ENCODE data around the gene RDH11. TPM values are rescaled to one million over a fixed set of nuclear protein-coding genes. Genes with fewer than 3 reads are reported as not detected.

The RDH11 gene
- total and polyA plus RNA-seq, 2 donors (not counting 3 experiments of a cell fraction or from before 2014, with no cell fraction given): 79.8 to 93.2 TPM

GRCh38 chr14:67644428-67644827, 51.1 kb downstream of the RDH11 start:
- ChIA-PET POLR2A (no interaction called here), CTCF (interaction anchor here (0.7 to 3.3 kb wide), 9 partner anchors 14 to 117 kb away, joined by 3 to 21 read pairs (median 3); no protein-coding TSS in a partner anchor)
- H3K4me2 ChIP-seq (ENCODE audit: insufficient read depth, low read length): no peak overlapping the region
- H3K4me3 ChIP-seq (replicated peaks in 1 of 3; ENCODE audit: insufficient read depth in 1 of 3, low read depth in 1 of 3, low read length in 3 of 3): no peak overlapping the region
- H3K4me1 ChIP-seq (ENCODE audit: control insufficient read depth, extremely low read depth, insufficient read depth, low read length): no peaks in the 10 kb centered on the region
- no peaks in the 10 kb centered on the region for H3K9me1 ChIP-seq (replicated peaks; ENCODE audit: control insufficient read depth, extremely low read depth, insufficient read depth, low read length)
- intact Hi-C loops (cut with micrococcal nuclease) (loop anchor here (1.0 kb wide), 1 partner anchor 22 kb away; no protein-coding TSS in a partner anchor), dilution Hi-C loops (cut with MboI; ENCODE audit: extremely low pct_ligation_motif_present, low sequenced_read_pairs) (no loop called here)
- no peaks in the 10 kb centered on the region for H3K79me2 ChIP-seq (ENCODE audit: control insufficient read depth, insufficient read depth, low read length)
- FAIRE-seq: no peak
- TF ChIP-seq POLR2A (IDR thresholded peaks at IDR 0.05; ENCODE audit: low read depth, low read length) (no peak), GATA2 (IDR thresholded peaks at IDR 0.05; ENCODE audit: insufficient read depth, insufficient read length, low read depth, low read length) (no peak), POLR2AphosphoS5 (IDR thresholded peaks at IDR 0.05; ENCODE audit: insufficient read depth, low read depth, low read length) (no peak), EZH2 (IDR thresholded peaks at IDR 0.05; ENCODE audit: borderline replicate concordance, low read depth, low read length, severe bottlenecking) (no peak), JUN (IDR thresholded peaks at IDR 0.05; ENCODE audit: borderline replicate concordance, insufficient read depth, insufficient read length, low read depth) (no peak)
- H3K9me3 ChIP-seq (replicated peaks; ENCODE audit: control insufficient read depth, insufficient read depth, low read length): no peaks in the 10 kb centered on the region
- no peak overlapping the region for H3K9ac ChIP-seq (replicated peaks; ENCODE audit: extremely low read depth, insufficient read depth, low read length)
- H4K20me1 ChIP-seq (replicated peaks; ENCODE audit: control insufficient read depth, extremely low read depth, insufficient read depth, low read length): no peaks in the 10 kb centered on the region
- no peak overlapping the region for H2AFZ ChIP-seq (ENCODE audit: low read depth, low read length)
- no peak overlapping the region for H3K27ac ChIP-seq (ENCODE audit: insufficient read depth, low read depth, low read length)
- DNase-seq (ENCODE audit: low read depth, low spot score): no peak
- H3K36me3 ChIP-seq (ENCODE audit: control insufficient read depth in 2 of 2, extremely low read depth in 1 of 2, insufficient read depth in 2 of 2, low read length in 2 of 2): peaks cover 3 to 6% of the 10 kb centered on the region in 2 experiments
- H3K27me3 ChIP-seq (ENCODE audit: control insufficient read depth in 2 of 2, insufficient read depth in 2 of 2, low read length in 2 of 2): no peaks in the 10 kb centered on the region
- no TSS peak for BruUV-seq (replicated peaks)

- intact Hi-C loops (cut with micrococcal nuclease) (loop anchor here (1.0 kb wide), 1 partner anchor 21 kb away; no protein-coding TSS in a partner anchor), dilution Hi-C loops (cut with MboI; ENCODE audit: extremely low pct_ligation_motif_present, low sequenced_read_pairs) (no loop called here)
- Histone ChIP-seq H2AFZ (ENCODE audit: low read depth, low read length) (no peak overlapping the region), H3K9me1 (replicated peaks; ENCODE audit: control insufficient read depth, extremely low read depth, insufficient read depth, low read length) (no peaks in the 10 kb centered on the region), H3K27ac (ENCODE audit: insufficient read depth, low read depth, low read length) (no peak overlapping the region), H3K4me1 (ENCODE audit: control insufficient read depth, extremely low read depth, insufficient read depth, low read length) (no peaks in the 10 kb centered on the region), H4K20me1 (replicated peaks; ENCODE audit: control insufficient read depth, extremely low read depth, insufficient read depth, low read length) (no peaks in the 10 kb centered on the region), H3K79me2 (ENCODE audit: control insufficient read depth, insufficient read depth, low read length) (no peaks in the 10 kb centered on the region), H3K9ac (replicated peaks; ENCODE audit: extremely low read depth, insufficient read depth, low read length) (no peak overlapping the region), H3K4me2 (ENCODE audit: insufficient read depth, low read length) (no peak overlapping the region), H3K27me3 (ENCODE audit: control insufficient read depth in 2 of 2, insufficient read depth in 2 of 2, low read length in 2 of 2) (no peaks in the 10 kb centered on the region), H3K9me3 (replicated peaks; ENCODE audit: control insufficient read depth, insufficient read depth, low read length) (no peaks in the 10 kb centered on the region), H3K36me3 (ENCODE audit: control insufficient read depth in 2 of 2, extremely low read depth in 1 of 2, insufficient read depth in 2 of 2, low read length in 2 of 2) (peaks cover 2 to 3% of the 10 kb centered on the region in 2 experiments), H3K4me3 (replicated peaks in 1 of 3; ENCODE audit: insufficient read depth in 1 of 3, low read depth in 1 of 3, low read length in 3 of 3) (no peak overlapping the region)
- TF ChIP-seq JUN (IDR thresholded peaks at IDR 0.05; ENCODE audit: borderline replicate concordance, insufficient read depth, insufficient read length, low read depth) (no peak), POLR2A (IDR thresholded peaks at IDR 0.05; ENCODE audit: low read depth, low read length) (no peak), CTCF (IDR thresholded peaks at IDR 0.05; ENCODE audit: extremely low read depth in 1 of 2, insufficient read depth in 1 of 2, low read depth in 1 of 2, low read length in 2 of 2) (no peak), FOS (IDR thresholded peaks at IDR 0.05; ENCODE audit: borderline replicate concordance, insufficient read depth, low read length) (no peak), EZH2 (IDR thresholded peaks at IDR 0.05; ENCODE audit: borderline replicate concordance, low read depth, low read length, severe bottlenecking) (no peak), MYC (IDR thresholded peaks at IDR 0.05; ENCODE audit: low read depth, low read length) (no peak), GATA2 (IDR thresholded peaks at IDR 0.05; ENCODE audit: insufficient read depth, insufficient read length, low read depth, low read length) (no peak), MAX (IDR thresholded peaks at IDR 0.05; ENCODE audit: insufficient read depth, insufficient read length) (no peak), POLR2AphosphoS5 (IDR thresholded peaks at IDR 0.05; ENCODE audit: insufficient read depth, low read depth, low read length) (no peak)
- DNase-seq (ENCODE audit: low read depth, low spot score) (no peak), FAIRE-seq (no peak)
- no TSS peak for BruUV-seq (replicated peaks)
- CTCF ChIA-PET: interaction anchor here (0.7 to 3.3 kb wide), 7 partner anchors 15 to 117 kb away, joined by 3 to 21 read pairs (median 5); no protein-coding TSS in a partner anchor
- POLR2A ChIA-PET: no interaction called here
Observed at GRCh38 chr14:67643713-67644112, 51.9 kb downstream of the RDH11 start.

Measured in endothelial cell of umbilical vein (primary cell).